Kidney (tissue), 14 donors: Measurements from ENCODE around the gene BRINP2. TPM values are rescaled to one million over a fixed set of nuclear protein-coding genes. Genes with fewer than 3 reads are reported as not detected.

Source experiments
- DNase-seq, 5 donors: peaks; one replicate each; pipeline ENCODE4 v3.0.0-alpha.2; 2013 to 2020
- FAIRE-seq: peaks from 2 replicates; lab custom pipeline; 2012; peaks lifted over from hg19 to GRCh38; lab: Jason Lieb, UNC
- H3K27ac ChIP-seq, 2 donors: one replicate each; pipeline ENCODE4 v1.7.0; 2013; ENCODE audit warnings: low read depth in 2 of 2, low read length in 2 of 2, inconsistent platforms in 1 of 2
- H3K27me3 ChIP-seq: one replicate; pipeline ENCODE4 v1.7.1; 2013; ENCODE audit warnings: low read length, inconsistent platforms; ENCODE audit not compliant: control insufficient read depth, insufficient read depth
- H3K36me3 ChIP-seq, 3 donors: one replicate each; pipeline versions ENCODE4 v1.7.0 to v1.7.1; 2013; ENCODE audit warnings: low read length in 3 of 3, control low read depth in 1 of 3, inconsistent platforms in 1 of 3; ENCODE audit not compliant: insufficient read depth in 3 of 3, control insufficient read depth in 2 of 3
- H3K4me1 ChIP-seq, 3 donors: one replicate each; pipeline versions ENCODE4 v1.7.0 to v1.7.1; 2013; ENCODE audit warnings: low read length in 3 of 3, inconsistent platforms in 1 of 3, low read depth in 1 of 3; ENCODE audit not compliant: control insufficient read depth in 2 of 3, insufficient read depth in 2 of 3
- H3K4me3 ChIP-seq, 3 donors: one replicate each; pipeline versions ENCODE4 v1.7.0 to v1.8.1; 2013; ENCODE audit warnings: low read length in 3 of 3, control low read depth in 1 of 3, inconsistent platforms in 1 of 3
- H3K9ac ChIP-seq, 3 donors: one replicate each; pipeline versions ENCODE4 v1.7.0 to v1.7.1; 2013; ENCODE audit warnings: low read length in 3 of 3, control low read depth in 1 of 3, inconsistent platforms in 1 of 3
- H3K9me3 ChIP-seq, 3 donors: one replicate each; pipeline versions ENCODE4 v1.7.0 to v1.7.1; 2013; ENCODE audit warnings: low read length in 3 of 3, control low read depth in 1 of 3, inconsistent platforms in 1 of 3; ENCODE audit not compliant: control insufficient read depth in 2 of 3, insufficient read depth in 1 of 3
- intact Hi-C: fragments of 100-400 bp; cut with DNase I; formaldehyde crosslinking; loops from one replicate; pipeline ENCODE4 v1.11.1; 2022
- polyA plus RNA-seq: library from polyadenylated mRNA; stranded (reverse); fragments of 350-450 nt; fragmentation: Illumina TruSeq; extraction: RNeasy Lipid Tissue Mini Kit (QIAGEN cat#74804); gene quantifications from one replicate; pipeline ENCODE4 v1.2.3, GENCODE V29; 2014; ENCODE audit warnings: low read depth, low replicate concordance; ENCODE audit not compliant: insufficient read depth
- total RNA-seq: library from RNA; stranded (reverse); fragmentation: NEBNext Ultra II Directional; extraction: Animal tissue kit (Norgen Biotek cat#: 25700); gene quantifications from one replicate; pipeline ENCODE4 v1.2.1, GENCODE V29; 2021
- TF ChIP-seq, protein P1 (sequence below): IDR thresholded peaks from 3 replicates; pipeline ENCODE4 v1.5.1; 2012; ENCODE audit warnings: mild to moderate bottlenecking, moderate library complexity, borderline replicate concordance; ENCODE audit not compliant: insufficient read depth; ENCODE audit errors: extremely low read depth
- donor health status: control.
- donor health status: control.
- donor health status: control.
- donor health status: control.
- donor health status: control.
- donor health status: DM: yes; HTN: yes; CAD: no.
- donor health status: Normal renal cell carcinoma (clear cell type).

The BRINP2 gene
- total and polyA plus RNA-seq, 2 donors from 2014 or later = not detected

DNA sequence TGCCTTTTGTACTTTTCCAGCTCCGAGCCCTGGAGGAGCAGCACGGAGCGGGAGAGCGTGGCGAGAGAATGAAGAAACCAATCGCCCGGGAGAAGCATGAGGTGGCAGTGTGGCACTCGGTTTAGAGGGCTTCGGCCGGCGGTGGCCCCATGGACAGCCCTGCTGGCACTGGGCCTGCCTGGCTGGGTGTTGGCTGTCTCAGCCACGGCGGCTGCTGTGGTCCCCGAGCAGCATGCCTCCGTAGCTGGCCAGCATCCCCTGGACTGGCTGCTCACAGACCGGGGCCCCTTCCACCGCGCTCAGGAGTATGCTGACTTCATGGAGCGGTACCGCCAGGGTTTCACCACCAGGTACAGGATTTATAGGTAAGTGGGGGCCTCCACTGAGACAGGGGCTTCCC lies 59.0 kb downstream of the BRINP2 start:
- H3K27me3 ChIP-seq = no peaks in the 10 kb centered on the region
- DNase-seq (peak in 1 of 5 donors; percentile 59), FAIRE-seq (no peak)
- no peak overlapping the region for H3K27ac ChIP-seq
- no peaks in the 10 kb centered on the region for H3K4me1 ChIP-seq
- intact Hi-C loops = no loop called here
- TF ChIP-seq, protein P1, sequence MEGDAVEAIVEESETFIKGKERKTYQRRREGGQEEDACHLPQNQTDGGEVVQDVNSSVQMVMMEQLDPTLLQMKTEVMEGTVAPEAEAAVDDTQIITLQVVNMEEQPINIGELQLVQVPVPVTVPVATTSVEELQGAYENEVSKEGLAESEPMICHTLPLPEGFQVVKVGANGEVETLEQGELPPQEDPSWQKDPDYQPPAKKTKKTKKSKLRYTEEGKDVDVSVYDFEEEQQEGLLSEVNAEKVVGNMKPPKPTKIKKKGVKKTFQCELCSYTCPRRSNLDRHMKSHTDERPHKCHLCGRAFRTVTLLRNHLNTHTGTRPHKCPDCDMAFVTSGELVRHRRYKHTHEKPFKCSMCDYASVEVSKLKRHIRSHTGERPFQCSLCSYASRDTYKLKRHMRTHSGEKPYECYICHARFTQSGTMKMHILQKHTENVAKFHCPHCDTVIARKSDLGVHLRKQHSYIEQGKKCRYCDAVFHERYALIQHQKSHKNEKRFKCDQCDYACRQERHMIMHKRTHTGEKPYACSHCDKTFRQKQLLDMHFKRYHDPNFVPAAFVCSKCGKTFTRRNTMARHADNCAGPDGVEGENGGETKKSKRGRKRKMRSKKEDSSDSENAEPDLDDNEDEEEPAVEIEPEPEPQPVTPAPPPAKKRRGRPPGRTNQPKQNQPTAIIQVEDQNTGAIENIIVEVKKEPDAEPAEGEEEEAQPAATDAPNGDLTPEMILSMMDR = no peak
- no peaks in the 10 kb centered on the region for H3K9me3 ChIP-seq
- no peaks in the 10 kb centered on the region for H3K36me3 ChIP-seq
- H3K9ac ChIP-seq = no peak overlapping the region
- H3K4me3 ChIP-seq = no peak overlapping the region

DNA sequence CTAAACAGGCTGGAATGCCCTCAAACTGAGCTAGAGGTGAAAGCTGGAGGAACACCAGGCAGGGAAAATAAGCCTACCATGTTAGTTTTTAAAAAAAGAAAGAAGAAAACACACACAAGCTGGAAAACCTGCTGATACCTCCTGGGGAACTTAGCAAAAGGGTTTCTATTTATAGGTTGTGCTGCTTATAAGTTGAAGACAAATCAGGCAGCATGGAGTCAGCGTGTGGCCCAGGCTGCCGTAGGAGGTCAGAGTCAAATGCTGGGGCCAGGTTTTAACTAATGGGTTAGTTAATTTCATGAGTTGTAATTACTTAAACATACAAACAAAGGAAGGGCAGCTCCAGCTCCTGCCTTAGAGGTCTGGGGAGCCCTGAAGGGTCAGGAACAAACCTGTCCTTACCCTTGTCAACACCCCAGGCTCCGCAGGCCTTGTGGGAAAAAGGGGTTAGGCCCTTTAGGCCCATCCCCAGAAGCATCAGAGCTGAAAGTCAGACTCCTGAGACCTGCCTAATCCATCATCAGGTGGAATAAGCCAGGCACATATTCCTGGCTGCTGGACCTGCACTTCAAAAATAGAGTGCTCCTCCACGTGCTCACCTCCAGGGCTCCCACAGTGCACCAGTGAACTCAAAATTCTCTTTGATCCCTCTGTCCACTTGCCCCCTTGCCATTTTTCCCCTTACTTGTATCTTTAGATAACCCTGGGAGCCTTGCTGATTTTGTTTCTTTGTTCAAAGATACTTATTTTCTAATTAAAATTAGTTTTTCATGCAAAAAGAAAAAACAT lies 59.7 kb downstream of the BRINP2 start:
- no peak for DNase-seq
- Histone ChIP-seq H3K9me3 (no peaks in the 10 kb centered on the region), H3K27ac (no peak overlapping the region), H3K9ac (no peak overlapping the region), H3K4me3 (no peak overlapping the region), H3K4me1 (no peaks in the 10 kb centered on the region), H3K36me3 (no peaks in the 10 kb centered on the region), H3K27me3 (no peaks in the 10 kb centered on the region)
- TF ChIP-seq, protein P1 = no peak
- intact Hi-C loops = no loop called here
- no peak for FAIRE-seq

DNA sequence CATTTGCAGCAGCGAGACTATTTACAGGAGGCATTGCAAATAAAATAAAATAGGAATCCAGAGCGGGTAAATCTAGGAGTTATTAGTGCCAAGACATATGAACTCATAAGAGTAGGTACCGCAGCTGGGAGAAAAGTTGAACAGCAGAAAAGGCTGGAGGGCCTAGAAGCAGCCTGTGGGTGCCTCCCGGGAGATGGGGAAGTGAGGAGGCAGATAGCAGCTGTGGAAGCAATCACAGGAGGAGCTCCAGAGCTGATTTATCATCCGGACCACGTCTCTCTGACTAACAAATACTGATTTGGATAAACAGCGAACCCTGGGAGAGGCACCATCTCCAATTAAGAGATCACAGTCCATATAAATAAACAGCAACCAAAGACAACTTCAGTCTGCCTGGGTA lies 64.6 kb downstream of the BRINP2 start:
- TF ChIP-seq, protein P1 = no peak
- Histone ChIP-seq H3K27ac (no peak overlapping the region), H3K36me3 (no peaks in the 10 kb centered on the region), H3K4me3 (no peak overlapping the region), H3K4me1 (no peaks in the 10 kb centered on the region), H3K9ac (no peak overlapping the region), H3K9me3 (no peaks in the 10 kb centered on the region), H3K27me3 (no peaks in the 10 kb centered on the region)
- FAIRE-seq (no peak), DNase-seq (no peak)
- intact Hi-C loops = no loop called here
